ENCODE data around the gene TIGAR. TPM values are rescaled to one million over a fixed set of nuclear protein-coding genes. Genes with fewer than 3 reads are reported as not detected.

The TIGAR gene
- total RNA-seq, 1 donor from 2014 or later = 17.2 TPM

- Mint-ChIP-seq H3K27ac (peak overlapping the region; percentile 85), H3K27me3 (peaks cover 19% of the 10 kb centered on the region), H3K36me3 (peaks cover 46% of the 10 kb centered on the region), H3K4me3 (peak overlapping the region; percentile 96), H3K4me1 (ENCODE audit: unreplicated experiment) (peaks cover 29% of the 10 kb centered on the region), H3K9me3 (no peaks in the 10 kb centered on the region)
- peak; percentile 35 for TF ChIP-seq CTCF (conservative IDR thresholded peaks at IDR 0.05)
- no peak for DNase-seq (ENCODE audit: extremely low spot score, unreplicated experiment)
These were observed 43.8 kb upstream of the TIGAR start for GRCh38 chr12:4277205-4277543.

- Mint-ChIP-seq H3K9me3 (no peaks in the 10 kb centered on the region), H3K27ac (peak overlapping the region; percentile 70), H3K36me3 (peaks cover 52% of the 10 kb centered on the region), H3K4me3 (peak overlapping the region; percentile 72), H3K4me1 (ENCODE audit: unreplicated experiment) (peaks cover 29% of the 10 kb centered on the region), H3K27me3 (peaks cover 15% of the 10 kb centered on the region)
- no peak for TF ChIP-seq CTCF (conservative IDR thresholded peaks at IDR 0.05)
- no peak for DNase-seq (ENCODE audit: extremely low spot score, unreplicated experiment)
These were observed 43.2 kb upstream of the TIGAR start for GRCh38 chr12:4277857-4278256.

DNA sequence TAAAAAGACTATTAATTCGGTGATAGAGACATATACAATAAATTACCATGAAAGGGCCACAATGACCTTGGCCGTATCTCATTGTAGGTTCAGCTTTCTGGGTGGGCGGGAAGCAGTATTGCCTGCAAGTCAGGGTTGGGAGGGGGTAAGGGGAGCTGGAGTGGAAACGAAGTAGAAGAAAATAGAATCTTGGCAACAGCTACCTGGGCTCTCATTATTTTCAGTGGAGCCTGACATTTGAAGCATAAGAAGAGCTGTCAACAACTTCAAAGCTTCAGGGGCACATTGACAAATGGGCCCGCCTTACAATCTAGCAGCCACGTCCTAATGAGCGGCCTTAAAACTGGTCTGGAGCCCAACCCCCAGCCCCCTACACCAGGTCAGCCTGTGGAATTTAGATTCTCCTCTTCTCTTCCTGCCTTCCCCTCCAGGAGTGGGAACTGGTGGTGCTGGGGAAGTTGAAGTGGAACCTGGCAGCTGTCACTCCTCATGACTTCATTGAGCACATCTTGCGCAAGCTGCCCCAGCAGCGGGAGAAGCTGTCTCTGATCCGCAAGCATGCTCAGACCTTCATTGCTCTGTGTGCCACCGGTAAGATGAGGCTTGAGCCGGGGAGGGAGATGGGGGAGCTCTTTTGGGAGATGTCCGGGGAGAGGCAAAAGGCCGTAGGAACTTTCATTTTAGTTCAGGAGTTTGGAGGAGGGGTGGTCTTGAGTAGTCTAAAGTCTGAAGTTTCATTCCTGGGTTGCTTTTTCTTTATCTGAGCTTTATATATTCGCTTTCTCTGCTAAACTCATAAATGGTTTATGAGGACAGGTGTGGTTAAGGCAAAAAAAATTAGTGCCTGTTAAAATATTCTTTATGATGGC lies 42.5 kb upstream of the TIGAR start:
- peaks cover 56% of the 10 kb centered on the region for H3K36me3 Mint-ChIP-seq
- H3K4me1 Mint-ChIP-seq (ENCODE audit: unreplicated experiment) = peaks cover 29% of the 10 kb centered on the region
- peak overlapping the region; percentile 73 for H3K27ac Mint-ChIP-seq

DNA sequence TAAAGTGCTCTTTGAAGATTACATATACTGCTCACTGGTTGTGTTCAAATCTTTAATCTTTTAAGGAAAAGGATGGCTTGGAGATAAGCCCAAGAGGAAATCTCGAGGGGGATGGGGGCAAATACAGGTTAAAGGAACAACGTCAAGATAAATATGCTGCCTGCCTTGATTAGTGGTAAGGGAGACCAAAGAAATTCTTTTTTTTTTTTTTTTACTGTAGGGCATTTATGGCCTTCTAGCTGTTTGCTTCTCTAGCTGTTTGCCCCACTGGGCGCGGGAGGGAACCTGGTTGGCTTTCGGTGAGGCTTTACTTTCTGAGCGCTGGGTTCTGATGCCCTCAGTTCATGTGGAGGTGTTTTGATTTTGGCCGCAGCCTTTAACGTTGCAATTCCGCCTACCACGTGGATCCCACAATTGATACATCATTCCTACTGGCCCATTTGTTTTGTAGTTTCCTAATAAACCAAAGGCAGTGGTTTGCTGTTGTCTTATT lies 41.8 kb upstream of the TIGAR start:
- Mint-ChIP-seq H3K9me3 (no peaks in the 10 kb centered on the region), H3K27ac (peak overlapping the region; percentile 73), H3K36me3 (peaks cover 62% of the 10 kb centered on the region), H3K27me3 (peaks cover 5% of the 10 kb centered on the region), H3K4me1 (ENCODE audit: unreplicated experiment) (peaks cover 29% of the 10 kb centered on the region), H3K4me3 (peak overlapping the region; percentile 73)
- no peak for DNase-seq (ENCODE audit: extremely low spot score, unreplicated experiment)
- no peak for TF ChIP-seq CTCF (conservative IDR thresholded peaks at IDR 0.05)

More for the DNA sequence above, 42.5 kb upstream of the TIGAR start:
- TF ChIP-seq CTCF (conservative IDR thresholded peaks at IDR 0.05) = no peak
- Mint-ChIP-seq H3K9me3 (no peaks in the 10 kb centered on the region), H3K27me3 (peaks cover 9% of the 10 kb centered on the region), H3K4me3 (peak overlapping the region; percentile 73)
- no peak for DNase-seq (ENCODE audit: extremely low spot score, unreplicated experiment)

- DNase-seq (ENCODE audit: extremely low spot score, unreplicated experiment) = no peak
- no peaks in the 10 kb centered on the region for H3K9me3 Mint-ChIP-seq
- no peak for TF ChIP-seq CTCF (conservative IDR thresholded peaks at IDR 0.05)
- H3K27ac Mint-ChIP-seq = no peak overlapping the region
- peaks cover 29% of the 10 kb centered on the region for H3K4me1 Mint-ChIP-seq (ENCODE audit: unreplicated experiment)
- peaks cover 71% of the 10 kb centered on the region for H3K36me3 Mint-ChIP-seq
- H3K4me3 Mint-ChIP-seq = no peak overlapping the region
- H3K27me3 Mint-ChIP-seq = peaks cover 5% of the 10 kb centered on the region
These were observed 40.5 kb upstream of the TIGAR start for GRCh38 chr12:4280351-4281163.
